H9 (cell line): Measurements from ENCODE around the gene TYW5. TPM values are rescaled to one million over a fixed set of nuclear protein-coding genes. Genes with fewer than 3 reads are reported as not detected.

Source experiments
- DNase-seq: peaks from one replicate; pipeline ENCODE4 v3.0.0-alpha.2; 2017
- H2AFZ ChIP-seq: one replicate; pipeline ENCODE4 v1.6.1; 2013; ENCODE audit warnings: mild to moderate bottlenecking, low read length, control low read depth, moderate library complexity
- H2AK5ac ChIP-seq: 2 replicates; pipeline ENCODE4 v1.6.1; 2013; ENCODE audit warnings: low read length, control low read depth, mixed read lengths; ENCODE audit not compliant: insufficient read length
- H2BK120ac ChIP-seq: one replicate; pipeline ENCODE4 v1.6.1; 2013; ENCODE audit warnings: low read depth, mild to moderate bottlenecking, low read length, control low read depth, inconsistent platforms; ENCODE audit not compliant: poor library complexity, severe bottlenecking
- H2BK12ac ChIP-seq: 2 replicates; pipeline ENCODE4 v1.6.1; 2013; ENCODE audit warnings: low read length, control low read depth, mixed read lengths, low read depth; ENCODE audit not compliant: insufficient read length
- H2BK15ac ChIP-seq: 2 replicates; pipeline ENCODE4 v1.6.1; 2013; ENCODE audit warnings: low read depth, low read length, control low read depth
- H2BK20ac ChIP-seq: one replicate; pipeline ENCODE4 v1.6.1; 2013; ENCODE audit warnings: low read depth, mild to moderate bottlenecking, low read length, control low read depth, inconsistent platforms; ENCODE audit not compliant: poor library complexity, severe bottlenecking
- H2BK5ac ChIP-seq: 2 replicates; pipeline ENCODE4 v1.6.1; 2013; ENCODE audit warnings: low read length, control low read depth, mixed read lengths; ENCODE audit not compliant: insufficient read length
- H3K14ac ChIP-seq: 2 replicates; pipeline ENCODE4 v1.6.1; 2013; ENCODE audit warnings: low read length, control low read depth; ENCODE audit not compliant: insufficient read depth
- H3K18ac ChIP-seq: 2 replicates; pipeline ENCODE4 v1.6.1; 2013; ENCODE audit warnings: low read depth, mild to moderate bottlenecking, mixed read lengths, low read length, control low read depth; ENCODE audit not compliant: insufficient read length
- H3K23ac ChIP-seq: 2 replicates; pipeline ENCODE4 v1.6.1; 2013; ENCODE audit warnings: low read length, control low read depth, mixed read lengths, low read depth; ENCODE audit not compliant: insufficient read length
- H3K23me2 ChIP-seq: 2 replicates; pipeline ENCODE4 v1.6.1; 2013; ENCODE audit warnings: low read depth, mild to moderate bottlenecking, mixed read lengths, low read length, control low read depth; ENCODE audit not compliant: insufficient read length, poor library complexity, severe bottlenecking
- H3K27ac ChIP-seq: 2 replicates; pipeline ENCODE4 v1.5.1; 2013; ENCODE audit warnings: low read length, control low read depth, mixed read lengths, low read depth; ENCODE audit not compliant: insufficient read length
- H3K27me3 ChIP-seq: 2 replicates; pipeline ENCODE4 v1.6.1; 2013; ENCODE audit warnings: low read length, control low read depth, inconsistent platforms; ENCODE audit not compliant: insufficient read depth
- H3K4ac ChIP-seq: 2 replicates; pipeline ENCODE4 v1.6.1; 2013; ENCODE audit warnings: low read depth, mild to moderate bottlenecking, control low read depth, inconsistent platforms, low read length, moderate library complexity
- H3K4me1 ChIP-seq: 2 replicates; pipeline ENCODE4 v1.6.1; 2013; ENCODE audit warnings: low read length, control low read depth, inconsistent platforms; ENCODE audit not compliant: insufficient read depth
- H3K4me2 ChIP-seq: 2 replicates; pipeline ENCODE4 v1.6.1; 2013; ENCODE audit warnings: low read length, control low read depth, mixed read lengths; ENCODE audit not compliant: insufficient read length, insufficient read depth
- H3K56ac ChIP-seq: 2 replicates; pipeline ENCODE4 v1.6.1; 2013; ENCODE audit warnings: low read depth, mild to moderate bottlenecking, mixed read lengths, low read length, control low read depth; ENCODE audit not compliant: insufficient read length
- H3K79me1 ChIP-seq: 2 replicates; pipeline ENCODE4 v1.6.1; 2013; ENCODE audit warnings: low read depth, mild to moderate bottlenecking, moderate library complexity, low read length, control low read depth, inconsistent platforms; ENCODE audit not compliant: insufficient read depth, poor library complexity, severe bottlenecking
- H3K79me2 ChIP-seq: 2 replicates; pipeline ENCODE4 v1.6.1; 2013; ENCODE audit warnings: low read length, control low read depth, inconsistent platforms; ENCODE audit not compliant: insufficient read depth
- H3K9ac ChIP-seq: 2 replicates; pipeline ENCODE4 v1.6.1; 2013; ENCODE audit warnings: low read length, control low read depth, mixed read lengths; ENCODE audit not compliant: insufficient read length; ENCODE audit errors: extremely low read depth
- H3K9me3 ChIP-seq: one replicate; pipeline ENCODE4 v1.6.1; 2013; ENCODE audit warnings: low read depth, low read length, inconsistent platforms; ENCODE audit not compliant: control insufficient read depth
- H3T11ph ChIP-seq: one replicate; pipeline ENCODE4 v1.6.1; 2013; ENCODE audit warnings: mild to moderate bottlenecking, low read length, control low read depth, inconsistent platforms
- H4K20me1 ChIP-seq: one replicate; pipeline ENCODE4 v1.6.1; 2013; ENCODE audit not compliant: control insufficient read depth, insufficient read length, insufficient read depth
- H4K5ac ChIP-seq: 2 replicates; pipeline ENCODE4 v1.6.1; 2013; ENCODE audit warnings: low read depth, mild to moderate bottlenecking, mixed read lengths, low read length, control low read depth; ENCODE audit not compliant: insufficient read length
- H4K8ac ChIP-seq: replicated peaks from 2 replicates; pipeline ENCODE4 v1.6.1; 2013; ENCODE audit warnings: low read length, control low read depth, mixed read lengths, low read depth; ENCODE audit not compliant: insufficient read length
- H4K91ac ChIP-seq: 2 replicates; pipeline ENCODE4 v1.6.1; 2013; ENCODE audit warnings: low read depth, mild to moderate bottlenecking, moderate library complexity, mixed read lengths, low read length, control low read depth; ENCODE audit not compliant: insufficient read length
- H3K27ac Mint-ChIP-seq, 3 experiments: 2 replicates in 2 of 3; 3 replicates in 1 of 3; pipeline ENCODE4 v1.8.0; 2020 to 2021; ENCODE audit warnings: mixed read lengths in 3 of 3, mild to moderate bottlenecking in 1 of 3, moderate library complexity in 1 of 3
- H3K27me3 Mint-ChIP-seq: 2 replicates; pipeline ENCODE4 v1.8.0; 2021; ENCODE audit warnings: low read depth, mild to moderate bottlenecking, moderate library complexity, mixed read lengths
- H3K36me3 Mint-ChIP-seq, 3 experiments: 2 replicates in 2 of 3; 3 replicates in 1 of 3; pipeline ENCODE4 v1.8.0; 2020 to 2021; ENCODE audit warnings: low read depth in 3 of 3, mixed read lengths in 3 of 3; ENCODE audit not compliant: insufficient read depth in 1 of 3
- H3K4me1 Mint-ChIP-seq, 2 experiments: 2 replicates each; pipeline ENCODE4 v1.8.0; 2020; ENCODE audit warnings: mixed read lengths in 2 of 2
- H3K4me3 Mint-ChIP-seq, 2 experiments: 2 replicates in 1 of 2; 3 replicates in 1 of 2; pipeline ENCODE4 v1.8.0; 2020 to 2021; ENCODE audit warnings: mild to moderate bottlenecking in 2 of 2, mixed read lengths in 2 of 2, moderate library complexity in 1 of 2
- H3K9me3 Mint-ChIP-seq, 2 experiments: 2 replicates in 1 of 2; 3 replicates in 1 of 2; pipeline ENCODE4 v1.8.0; 2020; ENCODE audit warnings: mild to moderate bottlenecking in 2 of 2, mixed read lengths in 2 of 2, moderate library complexity in 1 of 2
- CTCF ChIP-seq: fragments of 200-600 bp; sonication (generic); conservative IDR thresholded peaks from 3 replicates; pipeline ENCODE4 v1.8.0; 2021; ENCODE audit warnings: antibody characterized with exemption, mild to moderate bottlenecking
- WGBS: extraction: QIAGEN DNeasy Blood & Tissue Kit; methylation state at CpG from one replicate; pipeline ENCODE4 v1.1.7; 2013; ENCODE audit warnings: missing lambda C conversion rate, low lambda C conversion rate, mixed read lengths; ENCODE audit not compliant: insufficient read length; ENCODE audit errors: extremely low coverage; 5-methylcytosine and 5-hydroxymethylcytosine counted together
- total RNA-seq: library from RNA; stranded (reverse); gene quantifications from 2 replicates; pipeline ENCODE4 v1.2.1, GENCODE V29; 2021

Gene TYW5
- total RNA-seq, 1 experiment from 2014 or later = 17.7 TPM

- no peaks in the 10 kb centered on the region for H3K9me3 ChIP-seq
- H3K4ac ChIP-seq = no peak overlapping the region
- no CpG with 5 or more reads among the region's 1 CpG for WGBS
- no peaks in the 10 kb centered on the region for H4K20me1 ChIP-seq
- Mint-ChIP-seq H3K4me1 (no peaks in the 10 kb centered on the region), H3K9me3 (no peaks in the 10 kb centered on the region), H3K36me3 (peaks cover 3 to 22% (median 20%) of the 10 kb centered on the region in 3 experiments; a peak in 5 of 7 replicates), H3K27me3 (no peaks in the 10 kb centered on the region), H3K27ac (no peak overlapping the region), H3K4me3 (no peak overlapping the region)
- H4K91ac ChIP-seq = no peak overlapping the region
- no peak overlapping the region for H3K56ac ChIP-seq
- no peak overlapping the region for H3K4me2 ChIP-seq
- H3K27ac ChIP-seq = no peak overlapping the region
- no peak overlapping the region for H4K5ac ChIP-seq
- no peak for DNase-seq
- H3K27me3 ChIP-seq = no peaks in the 10 kb centered on the region
- no peak overlapping the region for H2BK20ac ChIP-seq
- no peak overlapping the region for H3K9ac ChIP-seq
- H3K14ac ChIP-seq = no peak overlapping the region
- H3K79me1 ChIP-seq = no peaks in the 10 kb centered on the region
- no peak overlapping the region for H2BK5ac ChIP-seq
- H3T11ph ChIP-seq = no peak overlapping the region
- H4K8ac ChIP-seq = no peak overlapping the region
- no peaks in the 10 kb centered on the region for H3K4me1 ChIP-seq
- H2BK15ac ChIP-seq = no peak overlapping the region
- H2AFZ ChIP-seq = no peak overlapping the region
- no peak overlapping the region for H2AK5ac ChIP-seq
- H3K18ac ChIP-seq = no peak overlapping the region
- no peak overlapping the region for H2BK12ac ChIP-seq
- H3K79me2 ChIP-seq = no peaks in the 10 kb centered on the region
- H3K23ac ChIP-seq = no peak overlapping the region
- H3K23me2 ChIP-seq = no peaks in the 10 kb centered on the region
- H2BK120ac ChIP-seq = no peak overlapping the region
- no peak for TF ChIP-seq CTCF
Observed at GRCh38 chr2:199968126-199968525, 12.8 kb upstream of the TYW5 start.
